Measurements from ENCODE around the gene EVI2A. TPM values are rescaled to one million over a fixed set of nuclear protein-coding genes. Genes with fewer than 3 reads are reported as not detected.

Gene EVI2A
- total and polyA plus RNA-seq, 2 of the 13 experiments (the other 11 are each of a cell fraction or from before 2014, with no cell fraction given): not detected

GRCh38 chr17:31293581-31293980, 27.8 kb downstream of the EVI2A start:
- Histone ChIP-seq H3K4me3 (replicated peaks in 1 of 3; ENCODE audit: insufficient read depth in 1 of 3, low read depth in 2 of 3, low read length in 3 of 3) (no peak overlapping the region), H3K9me3 (ENCODE audit: low read length) (no peaks in the 10 kb centered on the region), H3K4me2 (ENCODE audit: low read depth, low read length) (no peak overlapping the region), H3K79me2 (ENCODE audit: insufficient read depth, low read length) (no peaks in the 10 kb centered on the region), H3K27ac (ENCODE audit: extremely low read length, insufficient read depth, low read length) (no peak overlapping the region), H3K27me3 (ENCODE audit: control insufficient read depth in 1 of 2, insufficient read depth in 2 of 2, low read length in 2 of 2) (no peaks in the 10 kb centered on the region), H3K36me3 (replicated peaks in 1 of 2; ENCODE audit: control insufficient read depth in 1 of 2, insufficient read depth in 2 of 2, low read length in 2 of 2) (no peaks in the 10 kb centered on the region; a peak in 2 of 5 replicates), H3K4me1 (ENCODE audit: insufficient read depth, low read length) (no peaks in the 10 kb centered on the region), H4K20me1 (ENCODE audit: insufficient read depth, low read length) (no peaks in the 10 kb centered on the region), H3K9ac (ENCODE audit: insufficient read depth, low read depth, low read length) (no peak overlapping the region), H2AFZ (ENCODE audit: low read length) (no peak overlapping the region)
- ATAC-seq (no peak), FAIRE-seq (no peak), DNase-seq (ENCODE audit: low spot score) (no peak)
- CTCF ChIA-PET (ENCODE audit: low intra/inter-chr PET ratio, low total read pairs): no interaction called here
- POLR2A ChIA-PET: no interaction called here
- 96% methylated on average over 2 of the region's 2 CpGs for WGBS (ENCODE audit: low lambda C conversion rate)
- TF ChIP-seq, protein P1, sequence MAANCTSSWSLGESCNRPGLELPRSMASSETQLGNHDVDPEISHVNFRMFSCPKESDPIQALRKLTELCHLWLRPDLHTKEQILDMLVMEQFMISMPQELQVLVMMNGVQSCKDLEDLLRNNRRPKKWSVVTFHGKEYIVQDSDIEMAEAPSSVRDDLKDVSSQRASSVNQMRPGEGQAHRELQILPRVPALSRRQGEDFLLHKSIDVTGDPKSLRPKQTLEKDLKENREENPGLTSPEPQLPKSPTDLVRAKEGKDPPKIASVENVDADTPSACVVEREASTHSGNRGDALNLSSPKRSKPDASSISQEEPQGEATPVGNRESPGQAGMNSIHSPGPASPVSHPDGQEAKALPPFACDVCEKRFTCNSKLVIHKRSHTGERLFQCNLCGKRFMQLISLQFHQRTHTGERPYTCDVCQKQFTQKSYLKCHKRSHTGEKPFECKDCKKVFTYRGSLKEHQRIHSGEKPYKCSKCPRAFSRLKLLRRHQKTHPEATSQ (CRISPR knock-in tag; IDR thresholded peaks at IDR 0.05; ENCODE audit: borderline replicate concordance): no peak
- TF ChIP-seq ZMAT3 (CRISPR knock-in tag; conservative IDR thresholded peaks at IDR 0.05) (no peak), ZBTB37 (CRISPR knock-in tag; IDR thresholded peaks at IDR 0.05) (no peak), SNAPC2 (CRISPR knock-in tag; IDR thresholded peaks at IDR 0.05) (no peak), JUN (CRISPR knock-in tag; IDR thresholded peaks at IDR 0.05) (no peak), HMGA1 (CRISPR knock-in tag; conservative IDR thresholded peaks at IDR 0.05) (no peak), ZSCAN20 (CRISPR knock-in tag; IDR thresholded peaks at IDR 0.05; ENCODE audit: borderline replicate concordance) (no peak), IRF2 (CRISPR knock-in tag; IDR thresholded peaks at IDR 0.05) (no peak), MIER3 (CRISPR knock-in tag; IDR thresholded peaks at IDR 0.05; ENCODE audit: borderline replicate concordance) (no peak), TEAD3 (CRISPR knock-in tag; optimal IDR thresholded peaks at IDR 0.05; ENCODE audit: borderline replicate concordance) (no peak), FOXK2 (IDR thresholded peaks at IDR 0.05) (no peak), NFKBIZ (CRISPR knock-in tag; IDR thresholded peaks at IDR 0.05) (no peak), ZFAT (CRISPR knock-in tag; conservative IDR thresholded peaks at IDR 0.05) (no peak), KDM5A (IDR thresholded peaks at IDR 0.05; ENCODE audit: borderline replicate concordance, low read length) (no peak)
- no TSS peak for BruUV-seq (replicated peaks)
- in situ Hi-C loops (cut with HindIII; ENCODE audit: extremely low pct_ligation_motif_present, low pct_unique_long_range_greater_than_20kb) (no loop called here), intact Hi-C loops (cut with micrococcal nuclease; ENCODE audit: unreplicated experiment) (no loop called here)

Data from HepG2 (cell line).